Measurements from ENCODE around the gene RAB33A.
A peak's percentile ranks its signal among the peaks of the same experiment; 100 is the strongest.

Gene RAB33A

GRCh38 chrX:130171446-130172126, at the start of gene RAB33A:
TSS of gene RAB33A (plus strand) at chrX:130171962. CDS start at chrX:130172063, 101 bp downstream.
- Histone ChIP-seq H3K9ac (ENCODE audit: low read length) (no peak within 1 kb of the TSS), H3K4me1 (ENCODE audit: insufficient read depth, low read length) (peaks cover 7% of the 10 kb centered on the region), H3K36me3 (ENCODE audit: insufficient read depth, low read length) (no peaks in the 10 kb centered on the region), H3K9me3 (ENCODE audit: low read length) (no peaks in the 10 kb centered on the region), H3K27ac (ENCODE audit: low read depth, low read length) (no peak within 1 kb of the TSS), H3K27me3 (ENCODE audit: control insufficient read depth in 1 of 2, insufficient read depth in 2 of 2, low read length in 2 of 2) (peaks cover 0 to 11% of the 10 kb centered on the region in 2 donors), H3K4me3 (ENCODE audit: low read depth in 1 of 2, low read length in 2 of 2) (peak within 1 kb of the TSS; percentile 52 to 53)

DNA sequence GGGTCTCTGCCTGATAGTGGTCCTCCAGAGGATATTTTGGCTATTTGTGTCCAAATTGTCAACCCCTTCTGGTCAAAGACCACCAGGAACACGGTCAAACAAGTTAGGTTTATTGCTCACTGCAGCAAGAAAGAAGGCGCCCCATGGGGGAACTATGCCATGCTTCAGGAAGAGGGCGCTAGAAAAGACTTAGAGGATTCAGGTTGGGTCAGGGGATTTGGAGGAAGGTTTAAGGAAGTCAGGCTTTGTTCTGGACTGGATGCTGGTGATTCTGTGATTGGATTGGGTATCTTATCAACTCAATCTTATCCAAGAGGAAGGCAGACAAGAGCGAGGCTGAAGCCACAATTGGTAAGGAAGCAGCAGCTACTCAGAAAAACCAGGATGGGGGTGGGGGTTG, 47.2 kb upstream of the RAB33A start:
- Histone ChIP-seq H3K27me3 (ENCODE audit: control insufficient read depth in 1 of 2, insufficient read depth in 2 of 2, low read length in 2 of 2) (peaks cover 0 to 4% of the 10 kb centered on the region in 2 donors), H3K9ac (ENCODE audit: low read length) (no peak overlapping the region), H3K9me3 (ENCODE audit: low read length) (no peaks in the 10 kb centered on the region), H3K4me3 (ENCODE audit: low read depth in 1 of 2, low read length in 2 of 2) (no peak overlapping the region), H3K36me3 (ENCODE audit: insufficient read depth, low read length) (peaks cover 3% of the 10 kb centered on the region), H3K4me1 (ENCODE audit: insufficient read depth, low read length) (peaks cover 24% of the 10 kb centered on the region), H3K27ac (ENCODE audit: low read depth, low read length) (no peak overlapping the region)

GRCh38 chrX:130125091-130125874, 46.5 kb upstream of the RAB33A start:
- H3K9me3 ChIP-seq (ENCODE audit: low read length) = no peaks in the 10 kb centered on the region
- peaks cover 5% of the 10 kb centered on the region for H3K36me3 ChIP-seq (ENCODE audit: insufficient read depth, low read length)
- peak overlapping the region; percentile 51 for H3K27ac ChIP-seq (ENCODE audit: low read depth, low read length)
- H3K4me3 ChIP-seq (ENCODE audit: low read depth in 1 of 2, low read length in 2 of 2) = peak overlapping the region in 1 of 2 donors; percentile 27
- H3K9ac ChIP-seq (ENCODE audit: low read length) = no peak overlapping the region
- H3K4me1 ChIP-seq (ENCODE audit: insufficient read depth, low read length) = peaks cover 24% of the 10 kb centered on the region
- H3K27me3 ChIP-seq (ENCODE audit: control insufficient read depth in 1 of 2, insufficient read depth in 2 of 2, low read length in 2 of 2) = peaks cover 0 to 4% of the 10 kb centered on the region in 2 donors

GRCh38 chrX:130130990-130131389, 40.8 kb upstream of the RAB33A start:
- no peak overlapping the region for H3K4me3 ChIP-seq (ENCODE audit: low read depth in 1 of 2, low read length in 2 of 2)
- H3K27ac ChIP-seq (ENCODE audit: low read depth, low read length) = no peak overlapping the region
- peaks cover 34% of the 10 kb centered on the region for H3K36me3 ChIP-seq (ENCODE audit: insufficient read depth, low read length)
- peaks cover under 1% of the 10 kb centered on the region for H3K4me1 ChIP-seq (ENCODE audit: insufficient read depth, low read length)
- H3K9ac ChIP-seq (ENCODE audit: low read length) = no peak overlapping the region
- no peaks in the 10 kb centered on the region for H3K27me3 ChIP-seq (ENCODE audit: control insufficient read depth in 1 of 2, insufficient read depth in 2 of 2, low read length in 2 of 2)
- no peaks in the 10 kb centered on the region for H3K9me3 ChIP-seq (ENCODE audit: low read length)

- H3K36me3 ChIP-seq (ENCODE audit: insufficient read depth, low read length) = peaks cover 35% of the 10 kb centered on the region
- no peaks in the 10 kb centered on the region for H3K9me3 ChIP-seq (ENCODE audit: low read length)
These were observed 35.3 kb upstream of the RAB33A start for GRCh38 chrX:130136496-130136895.

GRCh38 chrX:130136961-130137360, 34.8 kb upstream of the RAB33A start:
- peaks cover 31% of the 10 kb centered on the region for H3K36me3 ChIP-seq (ENCODE audit: insufficient read depth, low read length)
- H3K4me1 ChIP-seq (ENCODE audit: insufficient read depth, low read length) = no peaks in the 10 kb centered on the region
- no peaks in the 10 kb centered on the region for H3K9me3 ChIP-seq (ENCODE audit: low read length)
- H3K9ac ChIP-seq (ENCODE audit: low read length) = no peak overlapping the region
- H3K27ac ChIP-seq (ENCODE audit: low read depth, low read length) = no peak overlapping the region
- H3K4me3 ChIP-seq (ENCODE audit: low read depth in 1 of 2, low read length in 2 of 2) = no peak overlapping the region
- no peaks in the 10 kb centered on the region for H3K27me3 ChIP-seq (ENCODE audit: control insufficient read depth in 1 of 2, insufficient read depth in 2 of 2, low read length in 2 of 2)

More at GRCh38 chrX:130136496-130136895, 35.3 kb upstream of the RAB33A start:
- Histone ChIP-seq H3K9ac (ENCODE audit: low read length) (no peak overlapping the region), H3K4me3 (ENCODE audit: low read depth in 1 of 2, low read length in 2 of 2) (no peak overlapping the region), H3K27me3 (ENCODE audit: control insufficient read depth in 1 of 2, insufficient read depth in 2 of 2, low read length in 2 of 2) (no peaks in the 10 kb centered on the region), H3K4me1 (ENCODE audit: insufficient read depth, low read length) (no peaks in the 10 kb centered on the region), H3K27ac (ENCODE audit: low read depth, low read length) (no peak overlapping the region)

DNA sequence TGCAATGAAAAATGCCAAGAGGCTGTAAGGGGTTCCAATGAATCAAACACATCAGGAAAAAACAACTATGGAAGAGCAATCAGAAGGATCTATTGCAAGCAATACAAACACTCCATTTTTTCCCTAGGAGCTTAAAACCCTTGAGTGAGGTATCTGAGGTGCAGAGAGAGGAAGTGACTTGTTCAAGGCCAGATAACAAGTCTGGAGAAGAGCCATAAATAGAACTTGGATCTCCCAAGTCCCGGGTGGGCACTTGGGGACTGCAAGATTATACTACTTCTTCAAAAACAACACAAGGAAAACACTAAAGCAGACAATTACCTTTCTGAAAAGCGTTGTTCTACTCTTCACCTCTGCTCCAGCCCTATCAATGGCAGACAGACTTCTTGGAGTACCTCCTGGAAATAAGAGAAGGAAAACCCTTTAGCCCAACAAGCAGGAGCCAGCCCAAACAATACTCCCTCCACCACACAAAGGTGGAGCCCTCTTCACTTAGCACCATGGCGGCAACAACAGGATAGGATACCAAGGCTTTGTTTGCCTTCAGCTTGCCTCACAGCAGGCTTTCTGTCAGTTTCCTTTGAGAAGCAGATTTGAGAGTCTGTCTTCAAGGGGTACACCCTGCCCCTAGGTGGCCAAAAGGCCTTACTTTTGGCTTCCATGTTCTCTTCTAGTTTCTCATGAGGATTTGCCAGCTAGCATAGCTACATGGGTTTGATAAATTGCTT, 32.1 kb upstream of the RAB33A start:
- peaks cover 28% of the 10 kb centered on the region for H3K36me3 ChIP-seq (ENCODE audit: insufficient read depth, low read length)
- no peak overlapping the region for H3K27ac ChIP-seq (ENCODE audit: low read depth, low read length)
- H3K27me3 ChIP-seq (ENCODE audit: control insufficient read depth in 1 of 2, insufficient read depth in 2 of 2, low read length in 2 of 2) = no peaks in the 10 kb centered on the region
- no peak overlapping the region for H3K4me3 ChIP-seq (ENCODE audit: low read depth in 1 of 2, low read length in 2 of 2)
- H3K9ac ChIP-seq (ENCODE audit: low read length) = no peak overlapping the region
- H3K9me3 ChIP-seq (ENCODE audit: low read length) = no peaks in the 10 kb centered on the region
- no peaks in the 10 kb centered on the region for H3K4me1 ChIP-seq (ENCODE audit: insufficient read depth, low read length)

GRCh38 chrX:130144509-130144908, 27.3 kb upstream of the RAB33A start:
- H3K4me3 ChIP-seq (ENCODE audit: low read depth in 1 of 2, low read length in 2 of 2) = no peak overlapping the region
- H3K36me3 ChIP-seq (ENCODE audit: insufficient read depth, low read length) = peaks cover 20% of the 10 kb centered on the region
- no peaks in the 10 kb centered on the region for H3K27me3 ChIP-seq (ENCODE audit: control insufficient read depth in 1 of 2, insufficient read depth in 2 of 2, low read length in 2 of 2)

GRCh38 chrX:130145123-130145522, 26.6 kb upstream of the RAB33A start:
- peaks cover 20% of the 10 kb centered on the region for H3K36me3 ChIP-seq (ENCODE audit: insufficient read depth, low read length)
- no peaks in the 10 kb centered on the region for H3K27me3 ChIP-seq (ENCODE audit: control insufficient read depth in 1 of 2, insufficient read depth in 2 of 2, low read length in 2 of 2)
- no peak overlapping the region for H3K9ac ChIP-seq (ENCODE audit: low read length)
- no peak overlapping the region for H3K27ac ChIP-seq (ENCODE audit: low read depth, low read length)
- no peaks in the 10 kb centered on the region for H3K4me1 ChIP-seq (ENCODE audit: insufficient read depth, low read length)
- H3K9me3 ChIP-seq (ENCODE audit: low read length) = no peaks in the 10 kb centered on the region
- no peak overlapping the region for H3K4me3 ChIP-seq (ENCODE audit: low read depth in 1 of 2, low read length in 2 of 2)

More at GRCh38 chrX:130144509-130144908, 27.3 kb upstream of the RAB33A start:
- Histone ChIP-seq H3K9ac (ENCODE audit: low read length) (no peak overlapping the region), H3K9me3 (ENCODE audit: low read length) (no peaks in the 10 kb centered on the region), H3K4me1 (ENCODE audit: insufficient read depth, low read length) (no peaks in the 10 kb centered on the region), H3K27ac (ENCODE audit: low read depth, low read length) (no peak overlapping the region)

DNA sequence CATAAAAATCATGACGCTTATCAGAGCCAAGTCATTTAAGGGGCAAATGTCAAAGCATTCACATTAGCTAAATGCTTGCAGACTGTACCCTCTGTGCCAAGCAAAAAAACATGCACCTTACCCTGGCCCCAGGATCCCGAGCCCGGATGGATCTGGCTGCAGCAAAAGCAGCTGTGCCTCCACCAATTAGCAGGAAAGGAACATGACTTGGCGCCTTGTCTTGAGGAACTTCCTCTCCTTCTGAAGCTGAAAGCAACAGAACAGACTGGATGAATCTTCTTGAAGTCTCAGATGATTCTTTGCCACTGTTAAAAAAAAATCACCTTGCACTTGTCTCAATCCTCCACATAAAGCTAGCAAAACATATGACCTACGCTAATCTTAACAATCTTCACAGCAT, 24.1 kb upstream of the RAB33A start:
- H3K9ac ChIP-seq (ENCODE audit: low read length) = no peak overlapping the region
- H3K27me3 ChIP-seq (ENCODE audit: control insufficient read depth in 1 of 2, insufficient read depth in 2 of 2, low read length in 2 of 2) = no peaks in the 10 kb centered on the region
- H3K36me3 ChIP-seq (ENCODE audit: insufficient read depth, low read length) = peaks cover 20% of the 10 kb centered on the region
- H3K27ac ChIP-seq (ENCODE audit: low read depth, low read length) = no peak overlapping the region
- H3K4me1 ChIP-seq (ENCODE audit: insufficient read depth, low read length) = no peaks in the 10 kb centered on the region
- H3K9me3 ChIP-seq (ENCODE audit: low read length) = no peaks in the 10 kb centered on the region
- H3K4me3 ChIP-seq (ENCODE audit: low read depth in 1 of 2, low read length in 2 of 2) = no peak overlapping the region

- no peaks in the 10 kb centered on the region for H3K27me3 ChIP-seq (ENCODE audit: control insufficient read depth in 1 of 2, insufficient read depth in 2 of 2, low read length in 2 of 2)
- H3K9ac ChIP-seq (ENCODE audit: low read length) = no peak overlapping the region
- H3K9me3 ChIP-seq (ENCODE audit: low read length) = no peaks in the 10 kb centered on the region
- H3K27ac ChIP-seq (ENCODE audit: low read depth, low read length) = no peak overlapping the region
- no peaks in the 10 kb centered on the region for H3K4me1 ChIP-seq (ENCODE audit: insufficient read depth, low read length)
- H3K36me3 ChIP-seq (ENCODE audit: insufficient read depth, low read length) = no peaks in the 10 kb centered on the region
- no peak overlapping the region for H3K4me3 ChIP-seq (ENCODE audit: low read depth in 1 of 2, low read length in 2 of 2)
These were observed 16.2 kb upstream of the RAB33A start for GRCh38 chrX:130155564-130155963.
